GM11168 (cell line): Measurements from ENCODE around the gene EPN2.

Experiments
- in situ Hi-C: fragments of 300-500 bp; cut with MboI; formaldehyde crosslinking; loops from one replicate; pipeline ENCODE4 v1.12.0; 2022; ENCODE audit warnings: low sequenced_read_pairs; ENCODE audit not compliant: unreplicated experiment

The EPN2 gene

GRCh38 chr17:19357761-19358160, 120.6 kb downstream of the EPN2 start:
- in situ Hi-C loops: loop anchor here (25.0 kb wide), 1 partner anchor 405 kb away; no protein-coding TSS in a partner anchor

- in situ Hi-C loops: loop anchor here (25.0 kb wide), 1 partner anchor 403 kb away; no protein-coding TSS in a partner anchor
Measured at GRCh38 chr17:19359151-19359550, 122.0 kb downstream of the EPN2 start.

GRCh38 chr17:19359856-19360255, 122.7 kb downstream of the EPN2 start:
- in situ Hi-C loops: loop anchor here (5.0 to 25.0 kb wide), 2 partner anchors 87 to 402 kb away; no protein-coding TSS in a partner anchor

- in situ Hi-C loops: loop anchor here (5.0 to 25.0 kb wide), 2 partner anchors 87 to 402 kb away; no protein-coding TSS in a partner anchor
Measured at GRCh38 chr17:19360772-19361171, 123.6 kb downstream of the EPN2 start.

GRCh38 chr17:19361326-19361725, 124.2 kb downstream of the EPN2 start:
- in situ Hi-C loops: loop anchor here (5.0 to 25.0 kb wide), 2 partner anchors 86 to 401 kb away; no protein-coding TSS in a partner anchor

GRCh38 chr17:19361944-19362276, 124.7 kb downstream of the EPN2 start:
- in situ Hi-C loops: loop anchor here (5.0 to 25.0 kb wide), 2 partner anchors 85 to 400 kb away; no protein-coding TSS in a partner anchor

- in situ Hi-C loops: loop anchor here (5.0 to 25.0 kb wide), 2 partner anchors 85 to 400 kb away; no protein-coding TSS in a partner anchor
Measured at GRCh38 chr17:19362277-19363113, 125.3 kb downstream of the EPN2 start, which contains the start of gene B9D1. B9D1 (minus strand) TSS chr17:19362723; CDS start chr17:19362569, 154 bp downstream.

GRCh38 chr17:19363114-19363438, 125.9 kb downstream of the EPN2 start:
- in situ Hi-C loops: loop anchor here (5.0 to 25.0 kb wide), 2 partner anchors 84 to 399 kb away; no protein-coding TSS in a partner anchor

GRCh38 chr17:19363460-19364035, 126.4 kb downstream of the EPN2 start:
- in situ Hi-C loops: loop anchor here (5.0 to 25.0 kb wide), 2 partner anchors 84 to 399 kb away; no protein-coding TSS in a partner anchor

GRCh38 chr17:19364699-19365498, 127.7 kb downstream of the EPN2 start:
- in situ Hi-C loops: loop anchor here (5.0 to 25.0 kb wide), 2 partner anchors 82 to 397 kb away; no protein-coding TSS in a partner anchor

- in situ Hi-C loops: loop anchor here (25.0 kb wide), 1 partner anchor 397 kb away; no protein-coding TSS in a partner anchor
Measured at GRCh38 chr17:19365499-19365817, 128.3 kb downstream of the EPN2 start.

- in situ Hi-C loops: loop anchor here (25.0 kb wide), 1 partner anchor 396 kb away; no protein-coding TSS in a partner anchor
Measured at GRCh38 chr17:19365833-19366636, 128.9 kb downstream of the EPN2 start.

GRCh38 chr17:19366637-19366972, 129.4 kb downstream of the EPN2 start:
- in situ Hi-C loops: loop anchor here (25.0 kb wide), 1 partner anchor 396 kb away; no protein-coding TSS in a partner anchor

GRCh38 chr17:19368229-19368628, 131.1 kb downstream of the EPN2 start:
- in situ Hi-C loops: loop anchor here (25.0 kb wide), 1 partner anchor 394 kb away; no protein-coding TSS in a partner anchor

GRCh38 chr17:19369107-19369778, 132.1 kb downstream of the EPN2 start:
- in situ Hi-C loops: loop anchor here (25.0 kb wide), 1 partner anchor 393 kb away; no protein-coding TSS in a partner anchor

GRCh38 chr17:19369846-19370492, 132.8 kb downstream of the EPN2 start:
- in situ Hi-C loops: loop anchor here (25.0 kb wide), 1 partner anchor 392 kb away; no protein-coding TSS in a partner anchor

- in situ Hi-C loops: loop anchor here (25.0 kb wide), 1 partner anchor 392 kb away; no protein-coding TSS in a partner anchor
Measured at GRCh38 chr17:19370493-19370960, 133.4 kb downstream of the EPN2 start.
